Sigmoid colon (tissue), 7 donors: Measurements from ENCODE around the gene GLRA3. TPM values are rescaled to one million over a fixed set of nuclear protein-coding genes. Genes with fewer than 3 reads are reported as not detected.

Source experiments
- DNase-seq: peaks from one replicate; pipeline ENCODE4 v3.0.0-alpha.2; 2019
- H3K27ac ChIP-seq, 4 donors: fragments of 200-600 bp; sonication (generic); one replicate each; pipeline ENCODE4 v1.5.1; 2016 to 2019; ENCODE audit warnings: mild to moderate bottlenecking in 1 of 4
- H3K27me3 ChIP-seq, 3 donors: fragments of 200-600 bp; sonication (generic); one replicate each; pipeline ENCODE4 v1.5.1; 2019; ENCODE audit warnings: mild to moderate bottlenecking in 1 of 3
- H3K36me3 ChIP-seq, 4 donors: fragments of 200-600 bp; sonication (generic); one replicate each; pipeline ENCODE4 v1.5.1; 2016 to 2019
- H3K4me1 ChIP-seq, 4 donors: fragments of 200-600 bp; sonication (generic); one replicate each; pipeline ENCODE4 v1.5.1; 2017 to 2019
- H3K4me3 ChIP-seq, 4 donors: fragments of 200-600 bp; sonication (generic); one replicate each; pipeline ENCODE4 v1.5.1; 2017 to 2019; ENCODE audit warnings: mild to moderate bottlenecking in 2 of 4, moderate library complexity in 1 of 4
- H3K9me3 ChIP-seq, 4 donors: fragments of 200-600 bp in 3 of 4; sonication (generic) in 3 of 4; one replicate each; pipeline versions ENCODE4 v1.5.1 to v1.6.1; 2013 to 2019
- EP300 ChIP-seq, 4 donors: sonication (generic); formaldehyde crosslinking; IDR thresholded peaks; one replicate each; pipeline ENCODE4 v1.6.1; 2017; ENCODE audit warnings: antibody characterized with exemption in 4 of 4
- POLR2A ChIP-seq, 2 donors: fragments of 450-650 bp; IDR thresholded peaks; one replicate each; pipeline ENCODE4 v1.6.1; 2016; ENCODE audit warnings: antibody characterized with exemption in 2 of 2, mild to moderate bottlenecking in 2 of 2, moderate library complexity in 2 of 2
- POLR2AphosphoS5 ChIP-seq, 4 donors: sonication (generic); formaldehyde crosslinking; IDR thresholded peaks; one replicate each; pipeline ENCODE4 v1.6.1; 2017; ENCODE audit warnings: antibody characterized with exemption in 4 of 4
- WGBS, 2 donors: extraction: QIAGEN DNeasy Blood & Tissue Kit; methylation state at CpG; one replicate each; pipeline ENCODE4 v1.1.7; 2013; 5-methylcytosine and 5-hydroxymethylcytosine counted together
- intact Hi-C: fragments of 100-400 bp; cut with DNase I; formaldehyde crosslinking; loops from one replicate; pipeline ENCODE4 v1.15.1; 2023
- polyA plus RNA-seq, 3 donors: library from polyadenylated mRNA; stranded (reverse); fragments of 200-250 nt; gene quantifications; one replicate each; pipeline ENCODE4 v1.2.3, GENCODE V29; 2013
- total RNA-seq, 4 donors: library from RNA; depleted of rRNA; stranded (reverse); fragments of >200 nt; gene quantifications; one replicate each; pipeline ENCODE4 v1.1.0, GENCODE V29; 2016
- TF ChIP-seq, protein P1 (sequence below), 4 experiments: fragments of 450-650 bp in 3 of 4; fragments of 200-600 bp in 1 of 4; IDR thresholded peaks; one replicate each; pipeline ENCODE4 v1.5.1; 2016 to 2019; ENCODE audit warnings: antibody characterized with exemption in 4 of 4, mild to moderate bottlenecking in 3 of 4, moderate library complexity in 2 of 4
- donor health status: healthy with polysubstance abuse.
- donor health status: Bipolar disorder and iron deficiency.
- donor health status: healthy.

Gene GLRA3
- total and polyA plus RNA-seq, 7 donors: under 0.01 to 0.33 (median 0.04) TPM; not detected in 2

- Histone ChIP-seq H3K27ac (no peak overlapping the region), H3K9me3 (no peaks in the 10 kb centered on the region), H3K4me1 (no peaks in the 10 kb centered on the region), H3K27me3 (no peaks in the 10 kb centered on the region), H3K4me3 (no peak overlapping the region), H3K36me3 (no peaks in the 10 kb centered on the region)
- DNase-seq: no peak
- intact Hi-C loops: no loop called here
- 83 to 93% methylated on average over 2 of the region's 2 CpGs for WGBS, 2 donors
- TF ChIP-seq POLR2AphosphoS5 (IDR thresholded peaks at IDR 0.05): no peak
- no peak for TF ChIP-seq EP300 (IDR thresholded peaks at IDR 0.05)
- no peak for TF ChIP-seq POLR2A (IDR thresholded peaks at IDR 0.05)
- TF ChIP-seq, protein P1, sequence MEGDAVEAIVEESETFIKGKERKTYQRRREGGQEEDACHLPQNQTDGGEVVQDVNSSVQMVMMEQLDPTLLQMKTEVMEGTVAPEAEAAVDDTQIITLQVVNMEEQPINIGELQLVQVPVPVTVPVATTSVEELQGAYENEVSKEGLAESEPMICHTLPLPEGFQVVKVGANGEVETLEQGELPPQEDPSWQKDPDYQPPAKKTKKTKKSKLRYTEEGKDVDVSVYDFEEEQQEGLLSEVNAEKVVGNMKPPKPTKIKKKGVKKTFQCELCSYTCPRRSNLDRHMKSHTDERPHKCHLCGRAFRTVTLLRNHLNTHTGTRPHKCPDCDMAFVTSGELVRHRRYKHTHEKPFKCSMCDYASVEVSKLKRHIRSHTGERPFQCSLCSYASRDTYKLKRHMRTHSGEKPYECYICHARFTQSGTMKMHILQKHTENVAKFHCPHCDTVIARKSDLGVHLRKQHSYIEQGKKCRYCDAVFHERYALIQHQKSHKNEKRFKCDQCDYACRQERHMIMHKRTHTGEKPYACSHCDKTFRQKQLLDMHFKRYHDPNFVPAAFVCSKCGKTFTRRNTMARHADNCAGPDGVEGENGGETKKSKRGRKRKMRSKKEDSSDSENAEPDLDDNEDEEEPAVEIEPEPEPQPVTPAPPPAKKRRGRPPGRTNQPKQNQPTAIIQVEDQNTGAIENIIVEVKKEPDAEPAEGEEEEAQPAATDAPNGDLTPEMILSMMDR (IDR thresholded peaks at IDR 0.05): no peak
Observed at GRCh38 chr4:174848596-174848995, 19.5 kb upstream of the GLRA3 start.

DNA sequence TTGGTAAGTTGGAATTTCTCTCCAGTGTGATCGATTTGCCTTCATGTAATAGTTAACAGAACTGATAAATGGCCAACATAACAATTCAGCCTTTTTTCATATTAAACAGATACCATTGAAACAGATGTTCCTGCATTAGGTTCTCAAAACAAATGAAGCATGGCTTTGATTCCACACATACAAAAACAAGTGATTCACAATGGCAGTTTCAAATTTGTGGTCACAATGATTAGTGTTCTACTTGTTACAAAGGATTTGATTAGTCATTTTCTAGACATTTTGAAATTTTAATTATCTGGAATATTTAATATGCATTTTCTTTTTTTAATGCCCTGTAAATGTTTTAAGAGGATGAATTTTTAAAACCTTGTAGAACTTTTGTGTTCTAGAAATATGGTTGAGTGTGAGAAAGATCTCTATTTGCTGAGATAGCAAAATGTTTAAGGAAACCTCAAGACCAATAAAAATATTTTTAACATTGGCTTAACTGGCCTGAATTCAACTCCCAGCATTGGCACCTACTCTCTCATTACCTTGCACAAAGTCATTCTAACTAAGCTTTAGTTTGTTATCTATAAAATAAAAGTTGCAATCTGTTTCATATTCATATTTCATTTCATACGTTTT, 18.9 kb upstream of the GLRA3 start:
- no peaks in the 10 kb centered on the region for H3K4me1 ChIP-seq
- no peak overlapping the region for H3K4me3 ChIP-seq
- H3K36me3 ChIP-seq: no peaks in the 10 kb centered on the region
- no peaks in the 10 kb centered on the region for H3K27me3 ChIP-seq
- no peak overlapping the region for H3K27ac ChIP-seq
- TF ChIP-seq POLR2AphosphoS5 (IDR thresholded peaks at IDR 0.05) (no peak), EP300 (IDR thresholded peaks at IDR 0.05) (no peak), POLR2A (IDR thresholded peaks at IDR 0.05) (no peak)
- TF ChIP-seq, protein P1 (IDR thresholded peaks at IDR 0.05): no peak
- intact Hi-C loops: no loop called here
- 62 to 75% methylated on average over 2 of the region's 2 CpGs for WGBS, 2 donors
- DNase-seq: no peak
- H3K9me3 ChIP-seq: no peaks in the 10 kb centered on the region

DNA sequence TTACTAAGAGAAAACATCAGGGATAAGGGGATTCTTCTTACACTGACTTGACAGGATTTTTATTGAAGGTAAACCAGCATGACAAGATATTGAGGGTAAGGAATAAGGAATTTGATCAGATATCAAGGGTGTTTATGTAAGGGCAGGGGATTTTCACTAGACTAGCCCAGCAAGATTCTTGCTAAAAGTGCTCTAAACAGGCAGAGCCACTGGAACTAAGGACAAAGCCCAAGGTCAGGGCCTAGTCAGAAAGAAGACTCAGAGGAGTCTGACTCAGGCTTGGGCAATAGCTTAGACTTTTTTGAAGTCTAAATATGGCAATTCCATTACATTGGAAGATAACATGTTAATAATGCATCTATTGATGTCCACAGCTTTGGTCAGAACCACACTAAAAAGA, 6.5 kb upstream of the GLRA3 start:
- no peak overlapping the region for H3K27ac ChIP-seq
- H3K4me1 ChIP-seq: no peaks in the 10 kb centered on the region
- H3K9me3 ChIP-seq: no peaks in the 10 kb centered on the region
- intact Hi-C loops: no loop called here
- DNase-seq: no peak
- H3K27me3 ChIP-seq: no peaks in the 10 kb centered on the region
- H3K36me3 ChIP-seq: no peaks in the 10 kb centered on the region
- no peak overlapping the region for H3K4me3 ChIP-seq
- TF ChIP-seq EP300 (IDR thresholded peaks at IDR 0.05): no peak
- no peak for TF ChIP-seq POLR2AphosphoS5 (IDR thresholded peaks at IDR 0.05)
- TF ChIP-seq, protein P1 (IDR thresholded peaks at IDR 0.05): no peak
- TF ChIP-seq POLR2A (IDR thresholded peaks at IDR 0.05): no peak

DNA sequence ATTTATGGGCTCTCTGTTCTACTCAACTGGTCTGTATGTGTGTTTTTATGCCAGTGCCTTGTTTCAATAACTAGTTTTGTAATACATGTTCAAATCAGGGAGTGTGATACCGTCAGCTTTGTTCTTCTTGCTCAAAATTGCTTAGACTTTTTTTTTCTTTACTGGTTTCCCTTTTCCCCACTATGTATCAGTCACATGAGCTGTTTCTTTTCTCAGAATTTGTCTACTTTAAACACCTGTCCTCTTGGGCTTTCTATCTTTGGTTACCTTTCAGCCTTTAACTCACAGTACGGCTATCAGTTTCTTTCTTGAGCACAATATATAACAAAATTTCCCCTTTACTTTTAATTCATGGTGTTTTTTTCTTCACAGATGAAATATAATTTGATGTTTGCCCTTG, 5.4 kb upstream of the GLRA3 start:
- Histone ChIP-seq H3K27ac (no peak overlapping the region), H3K9me3 (no peaks in the 10 kb centered on the region), H3K4me1 (peaks cover 0 to under 1% (median 0%) of the 10 kb centered on the region in 4 donors), H3K27me3 (peaks cover 0 to 5% (median under 1%) of the 10 kb centered on the region in 3 donors), H3K4me3 (no peak overlapping the region), H3K36me3 (no peaks in the 10 kb centered on the region)
- TF ChIP-seq, protein P1 (IDR thresholded peaks at IDR 0.05): no peak
- TF ChIP-seq POLR2A (IDR thresholded peaks at IDR 0.05) (no peak), POLR2AphosphoS5 (IDR thresholded peaks at IDR 0.05) (no peak), EP300 (IDR thresholded peaks at IDR 0.05) (no peak)
- no peak for DNase-seq
- intact Hi-C loops: no loop called here
- WGBS, 2 donors: 84 to 90% methylated on average over 2 of the region's 2 CpGs

DNA sequence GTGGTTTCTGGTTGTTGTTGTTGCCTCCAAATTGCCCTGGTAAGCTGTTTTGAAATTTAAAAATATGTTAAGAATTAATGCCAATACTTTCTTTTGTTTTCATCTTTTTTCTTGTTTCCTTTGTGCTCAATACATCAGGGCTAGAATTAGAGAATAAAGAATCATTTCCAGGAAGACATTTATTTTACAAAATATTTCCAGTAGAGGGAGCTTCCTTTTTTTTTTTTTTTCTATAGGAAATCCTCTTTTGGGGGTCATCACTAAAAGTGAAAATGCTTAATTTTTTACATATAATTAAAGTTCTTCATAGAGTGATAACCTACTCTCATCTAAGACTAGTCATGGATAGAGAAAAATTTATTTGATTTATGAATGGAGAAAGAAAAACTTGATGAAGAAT, 2.4 kb downstream of the GLRA3 start:
- Histone ChIP-seq H3K9me3 (no peaks in the 10 kb centered on the region), H3K4me3 (no peak overlapping the region), H3K27ac (no peak overlapping the region), H3K36me3 (no peaks in the 10 kb centered on the region), H3K27me3 (peaks cover 0 to 31% (median 10%) of the 10 kb centered on the region in 3 donors), H3K4me1 (peaks cover 0 to 9% (median 3%) of the 10 kb centered on the region in 4 donors)
- DNase-seq: no peak
- TF ChIP-seq, protein P1 (IDR thresholded peaks at IDR 0.05): no peak
- no peak for TF ChIP-seq POLR2A (IDR thresholded peaks at IDR 0.05)
- intact Hi-C loops: no loop called here
